A549 (cell line): ENCODE measurements around the gene DPY30.

ENCODE experiments used
- BCL3 ChIP-seq: fragments of >200 bp; sonication (Bioruptor Twin); formaldehyde crosslinking; IDR thresholded peaks from 3 replicates; pipeline ENCODE4 v1.6.1; 2016
- CEBPB ChIP-seq, 2 experiments: fragments of >200 bp in 1 of 2; sonication (Bioruptor Twin) in 1 of 2; formaldehyde crosslinking in 1 of 2; IDR thresholded peaks; 2 replicates each; pipeline ENCODE4 v1.6.1; 2012 to 2016
- CTCF ChIP-seq: fragments of >200 bp; sonication (Bioruptor Twin); formaldehyde crosslinking; IDR thresholded peaks from 3 replicates; pipeline ENCODE4 v1.5.1; 2016
- EP300 ChIP-seq, 2 experiments: fragments of >200 bp; sonication (Bioruptor Twin); formaldehyde crosslinking; IDR thresholded peaks; 2 replicates in 1 of 2; 3 replicates in 1 of 2; pipeline ENCODE4 v1.6.1; 2016 to 2017
- JUNB ChIP-seq: fragments of >200 bp; sonication (Bioruptor Twin); formaldehyde crosslinking; IDR thresholded peaks from 2 replicates; pipeline ENCODE4 v1.6.1; 2016
- POLR2A ChIP-seq: IDR thresholded peaks from 2 replicates; pipeline ENCODE4 v1.6.1; 2012; ENCODE audit warnings: mild to moderate bottlenecking, low read length
- TF ChIP-seq, protein P1 (sequence below): fragments of 150-350 bp; IDR thresholded peaks from 2 replicates; pipeline ENCODE4 v1.6.1; 2014; ENCODE audit warnings: low read depth, mild to moderate bottlenecking, low read length

DNA sequence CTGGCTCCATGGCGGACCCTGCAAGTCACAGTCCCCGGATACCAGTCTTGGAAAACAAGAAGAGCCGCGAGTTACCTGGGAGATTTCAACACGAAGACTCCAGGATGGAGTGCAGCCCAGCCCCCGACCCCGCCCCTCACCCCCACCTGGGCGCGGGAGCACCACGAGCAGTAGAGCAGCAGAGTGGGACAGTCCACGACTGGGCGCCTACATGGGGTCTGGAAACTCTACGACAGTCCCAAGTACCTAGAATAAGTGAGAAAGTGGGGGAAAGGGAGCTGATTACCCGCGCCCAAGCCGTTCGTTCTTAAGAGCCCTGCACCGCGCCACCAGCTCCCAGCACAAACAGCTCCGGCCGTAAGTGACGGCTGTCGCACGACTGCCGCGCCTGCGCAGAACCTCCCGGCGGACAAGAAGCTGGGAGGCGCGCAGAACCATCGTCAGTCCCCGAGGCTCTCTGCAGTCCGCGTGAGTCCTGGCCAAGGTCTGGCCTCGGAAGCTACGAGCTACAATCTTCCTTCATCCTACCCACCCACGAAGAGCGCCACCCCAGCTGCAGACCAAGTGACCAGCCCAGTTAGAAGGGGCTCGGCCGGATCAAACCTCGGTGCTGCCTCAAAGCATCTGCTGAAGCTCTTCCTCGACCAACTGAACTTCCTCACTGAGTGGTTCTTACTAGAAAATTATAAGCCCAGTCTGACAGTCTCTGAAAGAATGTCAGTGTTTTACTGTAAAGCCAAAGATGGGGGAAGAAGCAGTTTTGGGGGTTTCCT is at the start of gene DPY30:
- TF ChIP-seq CTCF (no peak), CEBPB (IDR thresholded peaks at IDR 0.05) (no peak), POLR2A (peak; percentile 100), EP300 (IDR thresholded peaks at IDR 0.05) (no peak), BCL3 (peak; percentile 97), JUNB (no peak)
- TF ChIP-seq, protein P1, sequence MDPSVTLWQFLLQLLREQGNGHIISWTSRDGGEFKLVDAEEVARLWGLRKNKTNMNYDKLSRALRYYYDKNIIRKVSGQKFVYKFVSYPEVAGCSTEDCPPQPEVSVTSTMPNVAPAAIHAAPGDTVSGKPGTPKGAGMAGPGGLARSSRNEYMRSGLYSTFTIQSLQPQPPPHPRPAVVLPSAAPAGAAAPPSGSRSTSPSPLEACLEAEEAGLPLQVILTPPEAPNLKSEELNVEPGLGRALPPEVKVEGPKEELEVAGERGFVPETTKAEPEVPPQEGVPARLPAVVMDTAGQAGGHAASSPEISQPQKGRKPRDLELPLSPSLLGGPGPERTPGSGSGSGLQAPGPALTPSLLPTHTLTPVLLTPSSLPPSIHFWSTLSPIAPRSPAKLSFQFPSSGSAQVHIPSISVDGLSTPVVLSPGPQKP, result no peak
